HL-60/S4 (cell line): ENCODE data around the gene OR10AD1.

ENCODE experiments used
- in situ Hi-C: fragments of 300-500 bp; cut with MboI; formaldehyde crosslinking; loops from 2 replicates; pipeline ENCODE4 v1.14.3; 2022; ENCODE audit warnings: low sequenced_read_pairs

Gene OR10AD1

DNA sequence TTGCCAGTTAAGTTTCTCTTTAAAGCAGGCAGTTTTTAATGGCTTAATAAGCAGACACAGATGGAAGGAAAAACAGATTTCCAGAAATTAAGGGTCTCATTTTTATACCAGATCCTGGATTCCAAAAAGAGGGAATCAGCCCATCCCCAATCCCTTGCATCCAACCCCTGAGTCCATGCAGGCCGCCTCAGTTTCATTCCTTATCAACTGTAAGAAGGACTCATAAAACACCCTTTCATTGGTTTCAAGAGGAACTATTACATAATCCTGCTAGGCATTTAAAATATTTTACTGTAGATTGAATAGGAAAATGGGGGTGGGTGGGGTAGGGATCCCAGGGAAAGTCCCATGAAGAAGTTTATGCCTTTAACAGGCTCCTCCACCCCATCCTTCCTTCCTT, 10.2 kb downstream of the OR10AD1 start:
- in situ Hi-C loops: no loop called here

DNA sequence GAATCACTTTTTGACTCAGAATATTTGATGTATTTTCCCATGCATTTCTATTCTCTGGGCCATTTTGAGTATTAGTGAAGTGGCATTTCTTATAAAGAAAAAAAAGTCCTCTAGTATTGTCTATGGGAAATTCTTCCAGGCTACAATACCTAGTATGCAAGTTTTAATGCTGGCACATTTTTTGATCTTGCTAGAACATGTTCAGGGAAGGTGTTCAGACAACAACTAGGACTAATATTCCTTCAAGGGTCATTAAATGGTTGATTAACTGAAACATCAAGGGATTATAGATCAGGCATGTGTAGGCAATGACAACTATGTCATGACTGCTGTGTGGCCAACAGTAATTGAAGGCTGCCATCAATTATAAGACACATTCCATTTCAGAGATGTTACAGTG, 12.0 kb downstream of the OR10AD1 start:
- in situ Hi-C loops: no loop called here

DNA sequence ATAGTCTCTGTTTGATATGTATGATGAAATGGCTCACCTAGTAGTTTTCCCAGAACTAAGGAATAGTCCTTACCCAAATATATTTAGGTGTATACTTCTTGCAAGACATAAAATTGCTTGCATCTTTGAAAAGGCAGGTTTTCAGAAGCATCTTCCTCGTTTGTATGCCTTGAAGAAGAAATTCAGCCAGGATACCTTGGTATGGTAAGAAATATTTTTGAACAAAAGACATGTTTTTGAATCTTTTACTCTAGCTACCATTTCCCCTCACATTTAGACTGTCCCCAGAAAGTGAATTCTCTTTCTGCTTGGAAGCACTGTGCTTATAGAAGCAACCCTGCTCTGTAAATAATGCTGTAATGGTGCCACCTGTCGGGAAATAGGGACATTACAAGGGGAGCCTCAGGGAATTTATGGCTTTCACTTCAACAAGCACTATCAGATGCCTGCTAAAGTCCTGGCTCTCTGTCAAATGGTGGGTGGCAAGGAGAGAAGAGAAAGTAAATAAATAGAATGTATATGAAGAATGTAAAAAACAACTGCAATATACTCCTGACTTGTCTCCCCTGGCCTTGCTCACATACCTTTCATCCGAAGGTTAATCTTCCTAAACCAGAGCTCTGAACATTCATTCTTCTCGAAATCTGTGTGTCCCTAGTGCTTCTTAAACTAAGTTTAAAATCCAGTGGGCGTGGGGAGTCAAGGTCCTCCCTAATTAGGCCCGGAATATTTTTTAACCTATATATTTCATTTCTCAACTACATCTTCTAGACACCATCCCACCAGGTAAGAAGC, 13.6 kb downstream of the OR10AD1 start:
- in situ Hi-C loops: no loop called here

DNA sequence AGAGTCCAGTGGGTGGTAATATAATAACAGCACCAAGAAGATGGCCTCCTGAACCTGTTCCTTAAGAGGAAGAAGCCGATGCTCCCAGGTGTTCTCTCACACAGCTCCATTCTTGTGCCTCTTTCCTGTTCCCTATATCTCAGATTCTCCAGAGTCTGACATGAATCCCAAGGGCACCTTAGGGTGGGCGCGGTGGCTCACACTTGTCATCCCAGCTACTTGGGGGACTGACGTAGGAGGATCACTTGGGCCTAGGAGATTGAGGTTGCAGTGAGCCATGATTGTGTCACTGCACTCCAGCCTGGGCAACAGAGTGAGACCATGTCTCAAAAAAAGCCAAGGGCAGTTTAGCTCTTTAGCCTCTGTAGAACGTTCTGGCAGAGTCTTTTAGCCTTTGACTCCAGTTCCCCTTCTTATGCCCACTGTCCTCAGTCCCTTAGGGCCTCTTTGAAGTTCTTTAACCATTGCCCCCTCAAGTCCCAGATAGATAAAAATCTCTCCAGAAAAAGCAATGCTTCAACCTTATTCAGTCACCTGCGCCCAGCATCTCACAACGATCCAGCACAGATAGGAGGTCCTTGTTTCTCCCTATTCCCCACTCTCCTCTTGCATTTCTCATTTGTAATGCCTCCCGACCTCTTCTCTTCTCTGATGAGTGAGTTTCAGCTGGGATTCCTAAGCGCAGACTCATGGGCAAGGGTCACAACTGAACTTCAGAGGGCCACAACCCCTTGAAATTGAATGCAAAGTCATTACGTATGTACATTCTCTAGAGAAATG, 15.0 kb downstream of the OR10AD1 start:
- in situ Hi-C loops: no loop called here

DNA sequence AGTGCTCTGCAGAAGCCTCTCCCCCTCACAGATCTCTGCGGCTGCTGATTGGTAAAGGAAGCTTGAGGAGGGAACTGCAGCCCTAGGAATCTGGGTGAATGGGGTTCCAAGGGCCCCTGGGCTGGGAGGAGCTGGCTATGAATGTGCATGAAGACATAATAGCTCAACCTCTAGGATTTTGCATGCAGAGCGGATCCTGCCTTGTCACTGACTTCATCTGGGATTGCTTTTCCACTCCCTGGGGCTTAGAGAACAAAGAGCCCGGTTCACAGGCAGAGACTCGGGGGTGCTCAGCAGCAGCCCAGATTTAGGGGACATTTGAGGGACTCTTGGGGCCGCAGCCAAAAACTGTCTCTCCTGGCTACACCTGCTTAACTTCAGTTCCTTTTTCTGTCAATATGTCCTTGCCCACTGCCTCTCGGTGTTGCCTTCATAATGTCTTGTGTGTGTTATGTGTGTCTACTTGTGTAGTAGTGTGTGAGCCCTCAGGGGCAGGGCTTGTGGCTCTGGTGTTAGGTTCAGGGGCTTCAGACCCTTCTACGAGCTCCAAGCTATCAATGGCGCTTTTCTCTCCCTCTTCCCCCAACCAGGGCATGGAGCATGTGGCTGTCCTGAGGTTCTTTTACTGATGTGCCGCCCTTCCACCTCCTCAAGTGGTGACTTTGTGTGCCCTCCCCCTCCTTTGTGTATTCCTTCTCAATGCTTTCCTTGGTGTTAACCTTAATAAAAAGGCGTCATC, 17.7 kb downstream of the OR10AD1 start:
- in situ Hi-C loops: no loop called here

DNA sequence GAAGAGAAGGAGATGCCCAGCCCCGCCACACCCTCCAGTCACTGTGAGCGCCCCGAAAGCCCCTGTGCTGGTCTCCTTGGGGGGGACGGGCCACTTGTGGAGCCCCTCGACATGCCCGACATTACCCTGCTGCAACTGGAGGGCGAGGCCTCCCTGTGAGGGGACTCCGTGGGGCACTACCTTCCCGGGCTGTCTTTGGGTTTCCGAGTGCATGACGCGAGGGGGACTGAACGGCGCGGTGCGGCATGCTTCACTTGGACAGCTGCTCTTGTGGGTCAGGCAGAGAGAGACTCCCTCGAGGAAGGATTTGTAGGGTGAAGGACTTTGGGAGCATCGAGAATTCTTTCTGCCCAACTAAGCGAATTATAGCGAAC, 18.6 kb downstream of the OR10AD1 start:
- in situ Hi-C loops: no loop called here

DNA sequence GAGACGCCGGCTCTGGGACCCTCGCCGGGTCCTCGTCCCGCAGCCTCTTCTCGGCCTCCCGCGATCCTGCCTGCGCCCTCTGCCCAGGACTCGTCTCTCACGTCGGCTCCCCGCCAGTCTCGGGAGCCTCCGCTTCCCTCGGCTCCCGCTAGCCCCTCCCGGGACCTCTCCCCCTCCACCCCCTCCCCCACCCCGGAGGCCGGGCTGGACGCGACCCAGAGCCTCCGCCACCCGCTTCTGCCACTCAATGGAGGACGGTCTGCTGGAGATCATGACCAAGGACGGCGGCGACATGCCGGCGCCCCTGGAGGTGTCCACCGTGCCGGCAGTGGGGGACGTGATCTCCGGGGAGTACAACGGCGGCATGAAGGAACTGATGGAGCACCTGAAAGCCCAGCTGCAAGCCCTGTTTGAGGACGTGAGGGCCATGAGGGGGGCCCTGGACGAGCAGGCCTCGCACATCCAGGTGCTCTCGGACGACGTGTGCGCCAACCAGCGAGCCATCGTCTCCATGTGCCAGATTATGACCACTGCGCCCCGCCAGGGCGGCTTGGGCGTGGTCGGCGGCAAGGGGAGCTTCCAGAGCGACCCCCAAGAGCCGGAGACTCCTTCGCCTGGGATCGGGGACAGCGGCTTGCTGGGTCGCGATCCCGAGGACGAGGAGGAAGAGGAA, 19.1 kb downstream of the OR10AD1 start:
- in situ Hi-C loops: no loop called here

DNA sequence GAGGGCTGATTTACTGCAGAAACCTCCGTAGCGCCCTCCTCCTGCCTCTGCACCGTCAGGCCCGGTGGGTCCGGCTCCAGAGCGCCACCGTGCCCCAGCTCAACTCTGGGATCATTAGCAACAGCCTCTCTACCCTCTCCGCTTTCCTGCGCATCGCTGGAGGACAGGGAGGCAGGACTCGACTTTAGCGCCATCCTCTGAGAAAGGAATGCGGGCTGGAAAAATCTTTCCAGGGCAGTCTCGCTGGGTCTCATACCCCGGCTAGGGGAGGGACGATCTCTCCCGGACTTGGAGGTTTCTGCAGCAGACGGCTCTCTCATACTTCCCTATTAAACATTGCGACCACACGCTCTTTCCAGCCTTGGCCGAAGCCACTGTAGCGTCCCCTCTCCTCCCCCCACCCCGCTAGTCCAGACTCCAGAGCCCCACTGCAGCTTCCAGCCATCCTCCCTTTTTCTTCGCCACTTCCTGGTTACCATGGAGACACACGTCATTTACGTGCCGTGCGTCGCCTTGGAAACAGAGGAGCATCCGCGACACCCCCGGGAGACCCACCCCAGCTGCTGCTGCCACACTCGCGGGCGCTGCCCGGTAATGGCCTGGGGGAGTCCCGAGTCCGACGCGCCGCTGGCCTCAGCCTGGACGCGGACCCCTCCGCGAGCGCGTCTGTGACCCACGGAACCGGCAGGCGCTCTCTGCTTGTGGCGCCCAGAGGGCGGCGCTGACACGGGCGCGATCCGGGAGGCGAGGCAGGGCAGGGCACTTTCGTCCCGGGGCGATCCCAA, 19.8 kb downstream of the OR10AD1 start, which contains the start of gene CCDC184:
Gene CCDC184, plus strand, starts transcription at position 554 of the 785 bp plus-strand sequence. CDS start 479 bp downstream, outside the sequence.
- in situ Hi-C loops: no loop called here

DNA sequence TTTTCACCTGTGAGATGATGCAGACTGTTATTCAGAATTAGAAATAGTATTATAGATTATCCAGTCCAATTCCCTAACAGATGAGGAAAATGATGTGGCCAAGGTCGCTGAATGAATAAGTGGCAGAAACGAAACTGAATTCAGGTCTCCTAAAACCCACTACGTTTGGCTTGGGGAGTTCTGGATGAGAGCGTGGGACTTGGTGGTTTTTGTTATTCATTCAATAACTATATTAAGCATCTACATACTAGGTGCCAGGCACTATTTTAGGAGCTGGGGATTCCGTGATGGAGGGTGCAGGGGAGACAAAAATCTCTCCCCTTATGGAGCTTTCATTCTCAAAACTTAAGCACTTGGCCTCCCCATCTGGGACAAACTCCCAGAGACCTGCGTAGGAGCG, 20.5 kb downstream of the OR10AD1 start:
- in situ Hi-C loops: no loop called here

DNA sequence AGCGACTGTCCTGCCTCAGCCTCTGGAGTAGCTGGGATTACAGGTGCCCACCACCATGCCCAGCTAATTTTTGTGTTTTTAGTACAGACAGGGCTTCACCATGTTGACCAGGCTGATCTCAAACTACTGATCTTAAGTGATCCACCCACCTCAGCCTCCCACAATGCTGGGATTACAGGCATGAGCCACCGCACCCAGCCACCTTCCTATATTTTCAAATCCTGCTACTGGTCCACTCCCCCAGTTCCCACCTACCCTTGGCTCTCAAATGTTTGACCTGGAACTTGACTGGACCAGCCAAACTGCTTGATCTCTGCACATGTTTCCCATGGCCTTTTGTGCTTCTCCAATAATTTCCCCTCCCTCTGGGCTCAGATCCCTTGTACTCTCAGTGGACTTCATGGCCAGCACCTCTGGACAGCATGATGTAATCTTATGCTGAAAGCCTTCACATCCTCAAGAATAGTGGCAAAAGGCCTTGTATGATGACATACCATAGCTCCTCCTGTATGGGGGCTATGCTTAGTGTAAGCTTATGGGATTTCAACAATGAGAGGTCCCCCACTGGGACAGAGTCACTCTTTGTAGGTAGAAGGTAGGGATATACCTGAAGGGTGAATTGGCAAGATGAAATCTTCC, 22.1 kb downstream of the OR10AD1 start:
- in situ Hi-C loops: no loop called here

DNA sequence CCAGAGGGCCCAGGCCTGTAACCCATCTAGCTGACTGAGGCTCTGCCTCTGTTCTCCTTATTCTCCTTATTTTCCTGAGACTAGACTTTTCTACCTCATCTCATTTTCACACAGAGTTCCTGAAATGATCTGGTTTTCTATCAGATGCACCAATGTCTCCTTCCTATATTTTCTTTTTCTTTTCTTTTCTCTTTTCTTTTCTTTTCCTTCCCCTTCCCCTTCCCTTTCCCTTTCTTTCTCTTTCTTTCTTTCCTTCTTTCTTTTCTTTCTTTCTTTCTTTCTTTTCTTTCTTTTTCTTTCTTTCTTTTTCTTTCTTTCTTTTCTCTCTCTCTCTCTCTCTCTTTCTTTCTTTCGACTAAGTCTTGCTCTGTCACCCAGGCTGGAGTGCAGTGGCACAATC, 22.7 kb downstream of the OR10AD1 start:
- in situ Hi-C loops: no loop called here

DNA sequence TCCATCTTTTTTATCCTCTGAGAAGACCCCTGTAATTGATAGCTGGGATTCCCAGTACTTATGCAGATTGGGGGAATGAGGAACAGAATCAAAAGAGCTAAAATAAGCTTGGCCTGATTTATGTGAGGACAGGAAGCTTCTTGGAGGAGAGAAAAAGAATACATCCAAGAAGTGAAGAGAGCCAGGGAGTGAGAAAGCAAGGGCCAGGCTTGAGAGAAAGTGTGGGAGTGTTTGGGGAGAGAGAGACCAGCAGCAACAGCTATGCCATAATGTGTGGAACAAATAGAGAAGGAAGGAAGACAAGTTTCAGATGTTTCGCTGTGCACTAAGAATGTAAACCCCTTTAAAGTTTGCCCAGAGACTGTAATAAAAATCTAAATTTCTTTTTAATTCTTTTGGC, 23.6 kb downstream of the OR10AD1 start:
- in situ Hi-C loops: no loop called here

DNA sequence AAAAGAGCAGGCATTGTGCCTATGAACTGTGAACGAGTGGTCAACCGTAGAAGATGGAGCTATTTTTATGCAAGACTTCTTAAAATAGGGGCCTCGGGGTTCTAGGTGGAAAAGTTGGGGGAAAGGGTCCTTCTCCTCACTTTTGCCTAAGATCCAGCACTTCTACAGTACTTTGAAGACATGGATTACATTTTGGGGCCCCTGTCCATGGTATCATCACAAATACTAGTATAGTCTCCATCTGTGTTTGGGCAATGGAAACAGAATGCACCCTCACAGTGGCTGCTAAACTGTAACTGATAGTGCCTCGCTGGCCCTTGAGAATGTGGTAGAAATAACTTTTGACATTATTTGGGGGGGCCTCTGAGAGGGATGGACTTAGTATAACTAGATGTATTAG, 25.1 kb downstream of the OR10AD1 start:
- in situ Hi-C loops: no loop called here

DNA sequence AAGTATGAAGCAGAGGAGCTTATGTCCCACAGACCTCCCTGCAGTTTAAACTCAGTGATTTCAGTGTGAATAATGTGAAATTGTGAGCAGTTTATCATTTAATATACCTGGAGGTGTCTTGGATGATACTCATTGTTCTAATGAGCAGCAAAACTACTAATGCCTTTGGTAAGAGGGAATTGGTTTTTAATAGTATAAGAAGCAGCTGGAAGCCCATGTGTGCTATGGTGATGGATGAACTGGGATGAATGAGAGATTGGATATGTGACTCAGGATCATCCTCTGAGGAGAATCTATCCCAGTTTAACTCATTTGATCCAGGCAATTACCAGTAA, 26.7 kb downstream of the OR10AD1 start:
- in situ Hi-C loops: no loop called here

DNA sequence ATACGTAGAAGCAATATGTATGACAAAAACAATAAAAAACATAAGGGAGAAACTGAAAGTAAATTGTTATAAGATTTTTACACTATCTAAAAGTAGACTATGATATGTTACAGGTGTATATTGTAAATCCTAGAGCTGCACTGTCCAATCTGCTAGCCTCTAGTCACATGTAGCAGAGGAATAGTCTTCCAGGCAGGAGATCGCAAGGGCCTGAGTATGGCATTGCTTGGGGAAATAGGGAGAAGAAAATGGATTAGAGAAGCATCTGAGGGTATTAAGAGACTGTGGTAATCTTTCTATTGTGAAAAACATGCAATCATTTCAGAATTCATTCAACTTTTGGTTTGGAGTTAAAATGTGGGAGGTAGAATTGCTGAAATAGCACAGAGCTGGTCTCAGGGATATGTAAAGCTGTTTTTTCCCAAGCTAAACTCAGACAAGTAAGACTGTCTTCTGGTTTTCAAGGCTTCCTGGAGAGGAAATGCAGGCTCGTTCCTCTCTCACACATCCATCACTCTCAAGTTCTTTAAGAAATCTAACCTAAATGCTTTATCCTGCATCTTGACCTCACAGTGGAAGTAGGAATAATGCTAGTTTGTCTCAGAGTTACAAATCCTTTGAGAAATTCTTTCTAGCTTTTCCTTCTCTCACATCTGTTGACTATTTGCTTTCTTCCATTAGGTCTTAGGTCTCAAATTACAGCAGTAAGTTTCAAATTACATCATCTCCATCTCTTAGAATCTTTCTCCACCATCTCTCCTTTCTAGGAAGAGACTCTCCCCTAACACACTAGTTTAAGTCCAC, 27.3 kb downstream of the OR10AD1 start:
- in situ Hi-C loops: no loop called here

DNA sequence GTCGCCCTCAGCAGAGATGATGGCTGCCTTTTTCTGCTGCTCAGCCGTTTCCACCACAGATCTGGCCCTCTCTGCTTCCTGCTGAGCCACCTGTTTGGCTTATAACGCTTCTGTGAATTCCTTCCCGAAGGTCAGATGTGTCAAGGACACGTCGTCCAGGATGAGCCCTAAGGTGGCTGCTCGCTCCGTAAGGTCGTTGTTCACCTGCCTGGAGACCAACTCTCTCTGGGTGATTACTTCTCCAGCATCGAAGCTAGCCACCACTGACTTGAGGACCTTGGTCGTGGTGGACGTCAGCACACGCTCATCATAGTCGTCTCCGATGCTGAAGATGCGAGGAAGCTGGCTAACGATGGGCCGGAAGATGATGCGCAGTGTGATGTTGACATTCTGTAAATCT, 34.1 kb downstream of the OR10AD1 start:
- in situ Hi-C loops: no loop called here

DNA sequence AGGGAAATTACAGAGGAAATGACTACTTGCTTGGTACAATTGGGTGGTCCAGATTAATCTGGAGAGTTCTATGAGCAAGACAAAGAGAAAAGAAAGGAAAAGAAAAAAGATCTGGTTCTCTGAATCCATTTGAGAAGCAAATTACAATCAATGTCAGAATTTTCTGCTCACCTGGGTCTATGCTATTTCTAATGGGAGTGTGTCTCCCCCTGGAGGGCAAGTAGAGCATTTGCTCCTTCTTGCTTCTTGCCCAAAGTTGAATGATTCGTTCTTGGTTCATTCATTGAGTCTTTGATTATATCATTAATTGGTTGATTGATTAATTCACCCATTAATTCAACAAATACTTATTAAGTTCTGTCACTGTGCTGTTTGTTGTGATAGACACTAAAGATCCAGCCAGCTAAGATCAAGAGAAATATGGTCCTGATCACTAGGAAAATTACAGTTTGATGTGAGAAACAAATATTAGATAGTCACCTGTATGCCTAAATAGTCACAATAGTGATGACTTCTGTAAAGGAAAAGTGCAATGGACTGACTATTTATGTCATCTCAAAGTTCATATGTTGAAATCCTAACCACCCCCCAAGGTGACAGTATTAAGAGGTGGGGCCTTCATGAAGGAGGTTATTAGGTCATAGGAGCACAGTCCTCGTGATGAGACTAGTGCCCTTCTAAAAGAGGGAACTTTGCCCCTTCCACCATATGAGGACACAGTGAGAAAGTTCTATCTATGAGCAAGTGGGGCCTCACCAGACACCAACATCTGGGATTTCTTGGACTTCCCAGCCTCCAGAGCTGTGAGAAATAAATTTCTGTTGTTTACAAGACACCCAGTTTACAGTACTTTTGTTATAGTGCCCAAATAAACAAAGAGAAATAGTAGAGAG, 37.8 kb downstream of the OR10AD1 start:
- in situ Hi-C loops: no loop called here

DNA sequence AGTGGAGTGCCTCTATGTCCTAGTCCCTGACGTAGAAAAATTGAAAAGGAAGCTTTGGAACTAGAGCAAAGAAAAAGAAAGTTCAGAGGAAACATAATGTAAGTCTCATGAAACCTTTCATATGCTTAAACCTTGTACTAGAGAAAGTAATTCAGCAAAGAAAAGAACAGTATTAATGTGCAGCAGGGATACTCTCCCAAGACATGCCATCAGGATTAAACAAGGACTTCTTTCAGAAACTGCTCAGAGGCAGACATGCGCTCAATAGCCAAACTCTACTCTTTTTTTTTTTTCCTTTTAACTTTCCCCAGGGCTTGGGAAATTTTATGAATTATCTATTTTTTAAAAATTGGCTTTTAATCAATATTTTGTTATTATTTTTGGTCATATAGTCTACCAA, 38.6 kb downstream of the OR10AD1 start:
- in situ Hi-C loops: no loop called here
